Prostate gland (tissue), 2 donors: ENCODE measurements around the gene AQP10.

Source experiments
- POLR2A ChIP-seq: fragments of 450-650 bp; IDR thresholded peaks from one replicate; pipeline ENCODE4 v1.6.1; 2016; ENCODE audit warnings: antibody characterized with exemption, mild to moderate bottlenecking
- POLR2AphosphoS5 ChIP-seq: sonication (generic); formaldehyde crosslinking; IDR thresholded peaks from one replicate; pipeline ENCODE4 v1.6.1; 2017; ENCODE audit warnings: antibody characterized with exemption
- TF ChIP-seq, protein P1 (sequence below), 4 experiments: fragments of 200-600 bp in 2 of 4; fragments of 450-650 bp in 2 of 4; sonication (generic) in 2 of 4; IDR thresholded peaks; 1 replicate in 3 of 4; 2 replicates in 1 of 4; pipeline ENCODE4 v1.5.1; 2016 to 2019; ENCODE audit warnings: antibody characterized with exemption in 4 of 4, mild to moderate bottlenecking in 2 of 4, moderate library complexity in 2 of 4

DNA sequence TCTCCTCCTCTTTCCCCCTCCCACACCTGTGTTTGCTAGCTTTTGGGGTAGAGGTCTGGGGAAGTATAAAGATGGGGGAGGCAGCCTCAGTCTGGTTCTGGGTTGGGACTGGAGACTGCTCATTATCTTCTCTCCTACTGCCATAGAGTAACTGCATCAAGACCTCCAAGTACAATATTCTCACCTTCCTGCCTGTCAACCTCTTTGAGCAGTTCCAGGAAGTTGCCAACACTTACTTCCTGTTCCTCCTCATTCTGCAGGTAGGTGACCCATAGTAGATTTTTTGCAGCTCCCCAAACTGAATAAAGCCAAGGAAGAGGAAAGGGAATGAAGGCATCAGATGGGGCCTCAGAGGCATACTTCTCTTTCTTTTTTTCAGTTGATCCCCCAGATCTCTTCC, 9.8 kb downstream of the AQP10 start:
- TF ChIP-seq, protein P1, sequence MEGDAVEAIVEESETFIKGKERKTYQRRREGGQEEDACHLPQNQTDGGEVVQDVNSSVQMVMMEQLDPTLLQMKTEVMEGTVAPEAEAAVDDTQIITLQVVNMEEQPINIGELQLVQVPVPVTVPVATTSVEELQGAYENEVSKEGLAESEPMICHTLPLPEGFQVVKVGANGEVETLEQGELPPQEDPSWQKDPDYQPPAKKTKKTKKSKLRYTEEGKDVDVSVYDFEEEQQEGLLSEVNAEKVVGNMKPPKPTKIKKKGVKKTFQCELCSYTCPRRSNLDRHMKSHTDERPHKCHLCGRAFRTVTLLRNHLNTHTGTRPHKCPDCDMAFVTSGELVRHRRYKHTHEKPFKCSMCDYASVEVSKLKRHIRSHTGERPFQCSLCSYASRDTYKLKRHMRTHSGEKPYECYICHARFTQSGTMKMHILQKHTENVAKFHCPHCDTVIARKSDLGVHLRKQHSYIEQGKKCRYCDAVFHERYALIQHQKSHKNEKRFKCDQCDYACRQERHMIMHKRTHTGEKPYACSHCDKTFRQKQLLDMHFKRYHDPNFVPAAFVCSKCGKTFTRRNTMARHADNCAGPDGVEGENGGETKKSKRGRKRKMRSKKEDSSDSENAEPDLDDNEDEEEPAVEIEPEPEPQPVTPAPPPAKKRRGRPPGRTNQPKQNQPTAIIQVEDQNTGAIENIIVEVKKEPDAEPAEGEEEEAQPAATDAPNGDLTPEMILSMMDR (IDR thresholded peaks at IDR 0.05): no peak
- TF ChIP-seq POLR2AphosphoS5: no peak
- no peak for TF ChIP-seq POLR2A
